ENCODE data around the gene PNLDC1. TPM values are rescaled to one million over a fixed set of nuclear protein-coding genes. Genes with fewer than 3 reads are reported as not detected.

The PNLDC1 gene
- total RNA-seq, 1 experiment from 2014 or later: 0.20 TPM

- Histone ChIP-seq H3K4me2 (no peak overlapping the region), H3K4me3 (no peak overlapping the region), H3K27ac (no peak overlapping the region), H3K27me3 (ENCODE audit: insufficient read depth, low read depth) (peaks cover 6% of the 10 kb centered on the region; the same call in 1 of the 2 replicates), H3K4me1 (replicated peaks; ENCODE audit: insufficient read depth) (no peaks in the 10 kb centered on the region), H3K36me3 (ENCODE audit: low read depth) (no peaks in the 10 kb centered on the region), H2AFZ (no peak overlapping the region), H3F3A (ENCODE audit: insufficient read depth, low read depth) (no peaks in the 10 kb centered on the region), H3K9me3 (ENCODE audit: insufficient read depth, low read depth) (no peaks in the 10 kb centered on the region), H3K9me2 (ENCODE audit: insufficient read depth) (no peaks in the 10 kb centered on the region), H3K79me2 (ENCODE audit: low read depth) (no peaks in the 10 kb centered on the region), H4K20me1 (ENCODE audit: insufficient read depth) (no peaks in the 10 kb centered on the region)
- BruUV-seq (replicated peaks): no TSS peak
- ChIA-PET POLR2A (ENCODE audit: unreplicated experiment) (no interaction called here), CTCF (no interaction called here)
- intact Hi-C loops (cut with micrococcal nuclease; ENCODE audit: unreplicated experiment): no loop called here
- TF ChIP-seq CTCF (conservative IDR thresholded peaks at IDR 0.05): no peak
- TF ChIP-seq EZH2 (IDR thresholded peaks at IDR 0.05; ENCODE audit: low read depth): no peak
- DNase-seq: no peak
These were observed 32.9 kb downstream of the PNLDC1 start for GRCh38 chr6:159832946-159833345.

GRCh38 chr6:159833556-159833955 lies 33.5 kb downstream of the PNLDC1 start:
- intact Hi-C loops (cut with micrococcal nuclease; ENCODE audit: unreplicated experiment): no loop called here
- POLR2A ChIA-PET (ENCODE audit: unreplicated experiment): no interaction called here
- Histone ChIP-seq H3K4me2 (no peak overlapping the region), H3K27ac (no peak overlapping the region), H3K36me3 (ENCODE audit: low read depth) (no peaks in the 10 kb centered on the region), H3K4me1 (replicated peaks; ENCODE audit: insufficient read depth) (no peaks in the 10 kb centered on the region), H4K20me1 (ENCODE audit: insufficient read depth) (no peaks in the 10 kb centered on the region), H3K9me2 (ENCODE audit: insufficient read depth) (no peaks in the 10 kb centered on the region), H3F3A (ENCODE audit: insufficient read depth, low read depth) (no peaks in the 10 kb centered on the region), H3K4me3 (no peak overlapping the region), H3K27me3 (ENCODE audit: insufficient read depth, low read depth) (peaks cover 6% of the 10 kb centered on the region; the same call in 1 of the 2 replicates), H3K9me3 (ENCODE audit: insufficient read depth, low read depth) (no peaks in the 10 kb centered on the region), H3K79me2 (ENCODE audit: low read depth) (no peaks in the 10 kb centered on the region), H2AFZ (no peak overlapping the region)
- TF ChIP-seq CTCF (conservative IDR thresholded peaks at IDR 0.05) (no peak), EZH2 (IDR thresholded peaks at IDR 0.05; ENCODE audit: low read depth) (no peak)
- CTCF ChIA-PET: no interaction called here
- DNase-seq: no peak
- no TSS peak for BruUV-seq (replicated peaks)

- Histone ChIP-seq H3K4me1 (replicated peaks; ENCODE audit: insufficient read depth) (no peaks in the 10 kb centered on the region), H3F3A (ENCODE audit: insufficient read depth, low read depth) (no peaks in the 10 kb centered on the region), H3K79me2 (ENCODE audit: low read depth) (no peaks in the 10 kb centered on the region), H3K27ac (no peak overlapping the region), H3K4me2 (no peak overlapping the region), H3K9me2 (ENCODE audit: insufficient read depth) (no peaks in the 10 kb centered on the region), H3K27me3 (ENCODE audit: insufficient read depth, low read depth) (peaks cover 6% of the 10 kb centered on the region; the same call in 1 of the 2 replicates), H4K20me1 (ENCODE audit: insufficient read depth) (no peaks in the 10 kb centered on the region), H3K9me3 (ENCODE audit: insufficient read depth, low read depth) (no peaks in the 10 kb centered on the region), H2AFZ (no peak overlapping the region), H3K36me3 (ENCODE audit: low read depth) (no peaks in the 10 kb centered on the region), H3K4me3 (no peak overlapping the region)
- DNase-seq: no peak
- CTCF ChIA-PET: no interaction called here
- no TSS peak for BruUV-seq (replicated peaks)
- POLR2A ChIA-PET (ENCODE audit: unreplicated experiment): no interaction called here
- TF ChIP-seq CTCF (conservative IDR thresholded peaks at IDR 0.05): no peak
- no peak for TF ChIP-seq EZH2 (IDR thresholded peaks at IDR 0.05; ENCODE audit: low read depth)
- intact Hi-C loops (cut with micrococcal nuclease; ENCODE audit: unreplicated experiment): no loop called here
These were observed 34.0 kb downstream of the PNLDC1 start for GRCh38 chr6:159833997-159834603.

Data from PC-9 (cell line).